ENCODE results near the gene NPHS1.

Gene NPHS1

DNA sequence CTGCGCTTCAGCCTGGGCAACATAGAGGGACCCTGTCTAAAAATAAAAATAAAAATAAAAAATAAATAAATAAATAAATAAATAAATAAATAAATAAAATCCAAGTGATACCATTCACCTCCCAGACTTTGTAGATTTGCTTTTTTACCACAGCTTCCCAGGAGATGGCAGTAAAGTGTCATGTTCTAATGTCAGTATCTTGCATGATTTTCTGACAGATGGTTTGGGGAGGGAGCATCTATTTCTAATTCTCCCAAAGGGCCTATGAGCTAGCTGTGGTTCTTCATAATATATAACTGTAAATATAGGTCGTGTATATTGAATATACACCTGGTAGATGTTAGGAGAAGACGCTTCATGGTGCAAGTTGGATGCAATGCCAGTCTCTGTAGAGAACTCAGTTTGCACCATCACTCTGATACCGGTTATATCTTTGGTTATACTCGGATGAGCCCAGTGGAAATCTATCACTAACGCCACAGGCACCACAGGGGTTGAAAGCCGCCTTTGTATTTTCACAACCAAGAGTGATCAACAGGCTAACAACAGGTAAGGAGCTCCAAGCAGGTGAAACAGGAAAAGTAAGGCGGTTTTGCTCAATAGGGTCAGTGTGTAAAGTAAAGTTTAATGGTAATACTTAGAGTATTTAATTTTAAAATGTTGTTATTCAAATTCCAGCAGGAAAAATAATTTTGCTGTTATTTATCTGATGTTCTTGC lies 30.0 kb upstream of the NPHS1 start (continued):
- TF ChIP-seq, protein P1, sequence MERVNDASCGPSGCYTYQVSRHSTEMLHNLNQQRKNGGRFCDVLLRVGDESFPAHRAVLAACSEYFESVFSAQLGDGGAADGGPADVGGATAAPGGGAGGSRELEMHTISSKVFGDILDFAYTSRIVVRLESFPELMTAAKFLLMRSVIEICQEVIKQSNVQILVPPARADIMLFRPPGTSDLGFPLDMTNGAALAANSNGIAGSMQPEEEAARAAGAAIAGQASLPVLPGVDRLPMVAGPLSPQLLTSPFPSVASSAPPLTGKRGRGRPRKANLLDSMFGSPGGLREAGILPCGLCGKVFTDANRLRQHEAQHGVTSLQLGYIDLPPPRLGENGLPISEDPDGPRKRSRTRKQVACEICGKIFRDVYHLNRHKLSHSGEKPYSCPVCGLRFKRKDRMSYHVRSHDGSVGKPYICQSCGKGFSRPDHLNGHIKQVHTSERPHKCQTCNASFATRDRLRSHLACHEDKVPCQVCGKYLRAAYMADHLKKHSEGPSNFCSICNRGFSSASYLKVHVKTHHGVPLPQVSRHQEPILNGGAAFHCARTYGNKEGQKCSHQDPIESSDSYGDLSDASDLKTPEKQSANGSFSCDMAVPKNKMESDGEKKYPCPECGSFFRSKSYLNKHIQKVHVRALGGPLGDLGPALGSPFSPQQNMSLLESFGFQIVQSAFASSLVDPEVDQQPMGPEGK (tag by site-specific recombination; IDR thresholded peaks at IDR 0.05): peak; percentile 32; the same call in 1 of the 2 replicates
- TF ChIP-seq, protein P2, sequence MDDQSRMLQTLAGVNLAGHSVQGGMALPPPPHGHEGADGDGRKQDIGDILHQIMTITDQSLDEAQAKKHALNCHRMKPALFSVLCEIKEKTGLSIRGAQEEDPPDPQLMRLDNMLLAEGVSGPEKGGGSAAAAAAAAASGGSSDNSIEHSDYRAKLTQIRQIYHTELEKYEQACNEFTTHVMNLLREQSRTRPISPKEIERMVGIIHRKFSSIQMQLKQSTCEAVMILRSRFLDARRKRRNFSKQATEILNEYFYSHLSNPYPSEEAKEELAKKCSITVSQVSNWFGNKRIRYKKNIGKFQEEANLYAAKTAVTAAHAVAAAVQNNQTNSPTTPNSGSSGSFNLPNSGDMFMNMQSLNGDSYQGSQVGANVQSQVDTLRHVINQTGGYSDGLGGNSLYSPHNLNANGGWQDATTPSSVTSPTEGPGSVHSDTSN (CRISPR knock-in tag; IDR thresholded peaks at IDR 0.05): no peak
- TF ChIP-seq ZNF23 (tag by site-specific recombination; IDR thresholded peaks at IDR 0.05; ENCODE audit: borderline replicate concordance) (peak; percentile 51; the same call in 1 of the 2 replicates), ZNF221 (tag by site-specific recombination; IDR thresholded peaks at IDR 0.05; ENCODE audit: borderline replicate concordance) (no peak; the same call in 1 of the 2 replicates), MEIS1 (CRISPR knock-in tag; IDR thresholded peaks at IDR 0.05; ENCODE audit: borderline replicate concordance) (no peak), ZNF416 (tag by site-specific recombination; IDR thresholded peaks at IDR 0.05) (no peak), ZIC2 (tag by site-specific recombination; IDR thresholded peaks at IDR 0.05) (no peak), HOXC10 (CRISPR knock-in tag; IDR thresholded peaks at IDR 0.05) (no peak), PRDM1 (tag by site-specific recombination; IDR thresholded peaks at IDR 0.05) (no peak), ZNF37A (tag by site-specific recombination; IDR thresholded peaks at IDR 0.05) (no peak), ZNF768 (tag by site-specific recombination; IDR thresholded peaks at IDR 0.05) (peak; percentile 52; the same call in 1 of the 2 replicates), ZNF501 (tag by site-specific recombination; IDR thresholded peaks at IDR 0.05) (peak; percentile 100), SP3 (tag by site-specific recombination; IDR thresholded peaks at IDR 0.05) (peak; percentile 74), ZXDB (tag by site-specific recombination; IDR thresholded peaks at IDR 0.05) (peak; percentile 99), ZNF146 (tag by site-specific recombination; IDR thresholded peaks at IDR 0.05) (peak; percentile 66; the same call in 1 of the 2 replicates), ZNF514 (tag by site-specific recombination; IDR thresholded peaks at IDR 0.05) (peak; percentile 99), ZNF155 (tag by site-specific recombination; IDR thresholded peaks at IDR 0.05) (peak; percentile 93), OSR2 (tag by site-specific recombination; IDR thresholded peaks at IDR 0.05) (no peak), ZNF610 (tag by site-specific recombination; IDR thresholded peaks at IDR 0.05; ENCODE audit: borderline replicate concordance) (peak; percentile 85), KLF8 (tag by site-specific recombination; IDR thresholded peaks at IDR 0.05) (peak; percentile 71), ZNF843 (tag by site-specific recombination; IDR thresholded peaks at IDR 0.05) (0 out of 2 replicates have a peak, but pooled peaks have one; percentile 33), WT1 (tag by site-specific recombination; IDR thresholded peaks at IDR 0.05) (peak; percentile 79), ZNF350 (tag by site-specific recombination; IDR thresholded peaks at IDR 0.05) (no peak), ZNF19 (tag by site-specific recombination; IDR thresholded peaks at IDR 0.05; ENCODE audit: low read depth) (peak; percentile 99), ZEB2 (tag by site-specific recombination; IDR thresholded peaks at IDR 0.05) (peak; percentile 82), ZNF10 (tag by site-specific recombination; IDR thresholded peaks at IDR 0.05) (peak; percentile 83; the same call in 1 of the 2 replicates), ZBTB20 (tag by site-specific recombination; IDR thresholded peaks at IDR 0.05) (no peak), ZFP3 (tag by site-specific recombination; IDR thresholded peaks at IDR 0.05; ENCODE audit: low read depth) (peak; percentile 74), KLF9 (tag by site-specific recombination; IDR thresholded peaks at IDR 0.05; ENCODE audit: low read depth) (peak; percentile 50; the same call in 1 of the 2 replicates), ZNF48 (tag by site-specific recombination; IDR thresholded peaks at IDR 0.05) (no peak)
- TF ChIP-seq, protein P3, sequence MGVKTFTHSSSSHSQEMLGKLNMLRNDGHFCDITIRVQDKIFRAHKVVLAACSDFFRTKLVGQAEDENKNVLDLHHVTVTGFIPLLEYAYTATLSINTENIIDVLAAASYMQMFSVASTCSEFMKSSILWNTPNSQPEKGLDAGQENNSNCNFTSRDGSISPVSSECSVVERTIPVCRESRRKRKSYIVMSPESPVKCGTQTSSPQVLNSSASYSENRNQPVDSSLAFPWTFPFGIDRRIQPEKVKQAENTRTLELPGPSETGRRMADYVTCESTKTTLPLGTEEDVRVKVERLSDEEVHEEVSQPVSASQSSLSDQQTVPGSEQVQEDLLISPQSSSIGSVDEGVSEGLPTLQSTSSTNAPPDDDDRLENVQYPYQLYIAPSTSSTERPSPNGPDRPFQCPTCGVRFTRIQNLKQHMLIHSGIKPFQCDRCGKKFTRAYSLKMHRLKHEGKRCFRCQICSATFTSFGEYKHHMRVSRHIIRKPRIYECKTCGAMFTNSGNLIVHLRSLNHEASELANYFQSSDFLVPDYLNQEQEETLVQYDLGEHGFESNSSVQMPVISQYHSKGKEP (tag by site-specific recombination; IDR thresholded peaks at IDR 0.05): peak; percentile 74; the same call in 1 of the 2 replicates
- TF ChIP-seq, protein P4, sequence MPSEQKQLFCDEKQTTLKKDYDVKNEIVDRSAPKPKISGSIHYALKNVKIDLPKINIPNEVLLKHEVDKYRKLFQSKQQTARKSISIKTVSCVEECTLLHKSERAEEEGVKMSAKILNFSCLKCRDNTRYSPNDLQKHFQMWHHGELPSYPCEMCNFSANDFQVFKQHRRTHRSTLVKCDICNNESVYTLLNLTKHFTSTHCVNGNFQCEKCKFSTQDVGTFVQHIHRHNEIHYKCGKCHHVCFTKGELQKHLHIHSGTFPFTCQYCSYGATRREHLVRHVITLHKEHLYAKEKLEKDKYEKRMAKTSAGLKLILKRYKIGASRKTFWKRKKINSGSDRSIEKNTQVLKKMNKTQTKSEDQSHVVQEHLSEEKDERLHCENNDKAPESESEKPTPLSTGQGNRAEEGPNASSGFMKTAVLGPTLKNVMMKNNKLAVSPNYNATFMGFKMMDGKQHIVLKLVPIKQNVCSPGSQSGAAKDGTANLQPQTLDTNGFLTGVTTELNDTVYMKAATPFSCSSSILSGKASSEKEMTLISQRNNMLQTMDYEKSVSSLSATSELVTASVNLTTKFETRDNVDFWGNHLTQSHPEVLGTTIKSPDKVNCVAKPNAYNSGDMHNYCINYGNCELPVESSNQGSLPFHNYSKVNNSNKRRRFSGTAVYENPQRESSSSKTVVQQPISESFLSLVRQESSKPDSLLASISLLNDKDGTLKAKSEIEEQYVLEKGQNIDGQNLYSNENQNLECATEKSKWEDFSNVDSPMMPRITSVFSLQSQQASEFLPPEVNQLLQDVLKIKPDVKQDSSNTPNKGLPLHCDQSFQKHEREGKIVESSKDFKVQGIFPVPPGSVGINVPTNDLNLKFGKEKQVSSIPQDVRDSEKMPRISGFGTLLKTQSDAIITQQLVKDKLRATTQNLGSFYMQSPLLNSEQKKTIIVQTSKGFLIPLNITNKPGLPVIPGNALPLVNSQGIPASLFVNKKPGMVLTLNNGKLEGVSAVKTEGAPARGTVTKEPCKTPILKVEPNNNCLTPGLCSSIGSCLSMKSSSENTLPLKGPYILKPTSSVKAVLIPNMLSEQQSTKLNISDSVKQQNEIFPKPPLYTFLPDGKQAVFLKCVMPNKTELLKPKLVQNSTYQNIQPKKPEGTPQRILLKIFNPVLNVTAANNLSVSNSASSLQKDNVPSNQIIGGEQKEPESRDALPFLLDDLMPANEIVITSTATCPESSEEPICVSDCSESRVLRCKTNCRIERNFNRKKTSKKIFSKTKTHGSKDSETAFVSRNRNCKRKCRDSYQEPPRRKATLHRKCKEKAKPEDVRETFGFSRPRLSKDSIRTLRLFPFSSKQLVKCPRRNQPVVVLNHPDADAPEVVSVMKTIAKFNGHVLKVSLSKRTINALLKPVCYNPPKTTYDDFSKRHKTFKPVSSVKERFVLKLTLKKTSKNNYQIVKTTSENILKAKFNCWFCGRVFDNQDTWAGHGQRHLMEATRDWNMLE (tag by site-specific recombination; conservative IDR thresholded peaks at IDR 0.05; ENCODE audit: low read depth): peak; percentile 100

All from HEK293 (cell line).